ENCODE measurements around the gene LMO7.

- no peak for TF ChIP-seq EZH2 (IDR thresholded peaks at IDR 0.05; ENCODE audit: borderline replicate concordance)
- TF ChIP-seq, protein P1, sequence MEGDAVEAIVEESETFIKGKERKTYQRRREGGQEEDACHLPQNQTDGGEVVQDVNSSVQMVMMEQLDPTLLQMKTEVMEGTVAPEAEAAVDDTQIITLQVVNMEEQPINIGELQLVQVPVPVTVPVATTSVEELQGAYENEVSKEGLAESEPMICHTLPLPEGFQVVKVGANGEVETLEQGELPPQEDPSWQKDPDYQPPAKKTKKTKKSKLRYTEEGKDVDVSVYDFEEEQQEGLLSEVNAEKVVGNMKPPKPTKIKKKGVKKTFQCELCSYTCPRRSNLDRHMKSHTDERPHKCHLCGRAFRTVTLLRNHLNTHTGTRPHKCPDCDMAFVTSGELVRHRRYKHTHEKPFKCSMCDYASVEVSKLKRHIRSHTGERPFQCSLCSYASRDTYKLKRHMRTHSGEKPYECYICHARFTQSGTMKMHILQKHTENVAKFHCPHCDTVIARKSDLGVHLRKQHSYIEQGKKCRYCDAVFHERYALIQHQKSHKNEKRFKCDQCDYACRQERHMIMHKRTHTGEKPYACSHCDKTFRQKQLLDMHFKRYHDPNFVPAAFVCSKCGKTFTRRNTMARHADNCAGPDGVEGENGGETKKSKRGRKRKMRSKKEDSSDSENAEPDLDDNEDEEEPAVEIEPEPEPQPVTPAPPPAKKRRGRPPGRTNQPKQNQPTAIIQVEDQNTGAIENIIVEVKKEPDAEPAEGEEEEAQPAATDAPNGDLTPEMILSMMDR (IDR thresholded peaks at IDR 0.05; ENCODE audit: poor library complexity), result no peak
These were observed 151.3 kb downstream of the LMO7 start for GRCh38 chr13:75787249-75787928.
